ENCODE results near the gene NFKBIB. TPM values are rescaled to one million over a fixed set of nuclear protein-coding genes. Genes with fewer than 3 reads are reported as not detected.
A peak's percentile ranks its signal among the peaks of the same experiment; 100 is the strongest.

Gene NFKBIB
- polyA plus RNA-seq, 2 of the 4 experiments (the other 2 are of a cell fraction), result 35.0 to 61.7 TPM

DNA sequence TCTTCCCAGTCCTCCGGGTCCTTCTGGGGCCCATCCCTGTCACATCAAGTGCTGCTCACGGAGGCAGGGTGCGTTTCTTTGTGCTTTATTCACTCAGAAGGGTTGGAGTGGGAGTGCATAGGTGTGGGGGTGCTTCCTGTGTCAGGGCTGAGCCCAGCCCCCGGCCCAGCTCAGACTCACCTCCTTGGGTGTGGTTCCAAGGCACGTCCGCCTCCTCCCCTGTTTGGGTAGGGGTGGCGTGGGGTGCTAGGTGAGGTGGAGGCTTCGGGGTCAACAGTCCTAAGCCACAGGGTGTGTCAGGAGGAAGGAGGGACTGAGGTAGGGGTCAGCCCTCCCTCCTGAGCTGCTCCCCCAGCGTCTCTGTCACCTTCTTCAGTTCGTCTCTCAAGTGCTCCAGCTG is 9.1 kb downstream of the NFKBIB start:
- no peak for DNase-seq (ENCODE audit: low read depth in 1 of 2, low spot score in 1 of 2)
- Histone ChIP-seq H3K4me1 (peaks cover 10% of the 10 kb centered on the region), H3K27ac (no peak overlapping the region), H3K4me3 (no peak overlapping the region), H3K4me2 (no peak overlapping the region), H3K9me3 (peaks cover 10% of the 10 kb centered on the region)
- FAIRE-seq, result no peak
- CTCF ChIA-PET, result interaction anchor here (0.6 to 6.3 kb wide), 6 partner anchors 9 to 434 kb away, joined by 3 to 59 read pairs (median 8); partner anchors contain the start of genes MRPS12, NFKBIB and SARS2
- no peak for TF ChIP-seq ZC3H11A (IDR thresholded peaks at IDR 0.05)
- peak; percentile 80 for TF ChIP-seq POLR2AphosphoS2 (conservative IDR thresholded peaks at IDR 0.05; ENCODE audit: low read length)
- ATAC-seq, result no peak
- 94% methylated on average over 10 of the region's 10 CpGs for WGBS (ENCODE audit: missing lambda C conversion rate)
- POLR2A ChIA-PET, result interaction anchor here (0.8 kb wide), 1 partner anchor 22 kb away, joined by 3 read pairs; the partner anchor contains the start of genes MRPS12 and SARS2

DNA sequence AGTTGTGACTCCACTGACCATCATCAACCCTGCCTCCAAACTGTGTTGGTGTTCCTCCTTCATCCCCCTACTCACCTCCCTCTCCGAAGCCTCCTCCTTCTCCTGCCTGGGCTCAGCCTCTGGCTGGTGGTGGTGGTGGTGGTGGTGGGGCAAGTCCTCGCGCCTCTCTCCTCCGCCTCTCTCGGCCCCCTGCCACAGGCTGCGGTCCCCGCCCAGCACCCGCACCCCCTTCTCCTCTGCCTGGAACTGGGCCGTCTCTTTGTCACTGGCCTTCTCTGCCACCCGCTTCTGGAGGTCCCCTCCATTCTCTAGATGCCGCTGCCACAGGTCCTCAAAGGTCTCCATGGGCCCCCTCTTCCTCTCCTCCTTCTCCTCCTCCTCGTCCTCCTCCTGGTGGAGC is 10.7 kb downstream of the NFKBIB start:
- DNase-seq (ENCODE audit: low read depth in 1 of 2, low spot score in 1 of 2), result no peak
- no peak for FAIRE-seq
- H3K4me1 ChIP-seq, result no peaks in the 10 kb centered on the region
- ChIA-PET POLR2A (no interaction called here), CTCF (interaction anchor here (5.7 to 6.3 kb wide), 2 partner anchors 20 kb away, joined by 56 to 59 read pairs; partner anchors contain the start of genes MRPS12 and SARS2)
- peak in 1 of 2 experiments; percentile 1; a peak in 2 of 6 replicates for ATAC-seq
- peaks cover 10% of the 10 kb centered on the region for H3K9me3 ChIP-seq
- TF ChIP-seq NR3C1 (IDR thresholded peaks at IDR 0.05), result no peak
- TF ChIP-seq CEBPB (IDR thresholded peaks at IDR 0.05), result no peak
- TF ChIP-seq TFCP2L1 (CRISPR knock-in tag; IDR thresholded peaks at IDR 0.05), result no peak
- no peak for TF ChIP-seq KDM5A (IDR thresholded peaks at IDR 0.05)
- TF ChIP-seq, protein P1, sequence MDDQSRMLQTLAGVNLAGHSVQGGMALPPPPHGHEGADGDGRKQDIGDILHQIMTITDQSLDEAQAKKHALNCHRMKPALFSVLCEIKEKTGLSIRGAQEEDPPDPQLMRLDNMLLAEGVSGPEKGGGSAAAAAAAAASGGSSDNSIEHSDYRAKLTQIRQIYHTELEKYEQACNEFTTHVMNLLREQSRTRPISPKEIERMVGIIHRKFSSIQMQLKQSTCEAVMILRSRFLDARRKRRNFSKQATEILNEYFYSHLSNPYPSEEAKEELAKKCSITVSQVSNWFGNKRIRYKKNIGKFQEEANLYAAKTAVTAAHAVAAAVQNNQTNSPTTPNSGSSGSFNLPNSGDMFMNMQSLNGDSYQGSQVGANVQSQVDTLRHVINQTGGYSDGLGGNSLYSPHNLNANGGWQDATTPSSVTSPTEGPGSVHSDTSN (IDR thresholded peaks at IDR 0.05), result no peak
- no peak for TF ChIP-seq POLR2AphosphoS2 (conservative IDR thresholded peaks at IDR 0.05; ENCODE audit: low read length)
- TF ChIP-seq, protein P2, sequence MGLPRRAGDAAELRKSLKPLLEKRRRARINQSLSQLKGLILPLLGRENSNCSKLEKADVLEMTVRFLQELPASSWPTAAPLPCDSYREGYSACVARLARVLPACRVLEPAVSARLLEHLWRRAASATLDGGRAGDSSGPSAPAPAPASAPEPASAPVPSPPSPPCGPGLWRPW (IDR thresholded peaks at IDR 0.05), result no peak
- TF ChIP-seq, protein P3, sequence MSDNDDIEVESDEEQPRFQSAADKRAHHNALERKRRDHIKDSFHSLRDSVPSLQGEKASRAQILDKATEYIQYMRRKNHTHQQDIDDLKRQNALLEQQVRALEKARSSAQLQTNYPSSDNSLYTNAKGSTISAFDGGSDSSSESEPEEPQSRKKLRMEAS (IDR thresholded peaks at IDR 0.05), result no peak
- no peak for TF ChIP-seq CHD4 (IDR thresholded peaks at IDR 0.05; ENCODE audit: borderline replicate concordance)
- no peak for TF ChIP-seq RCOR1 (IDR thresholded peaks at IDR 0.05; ENCODE audit: low read depth, low read length)
- TF ChIP-seq MYC (IDR thresholded peaks at IDR 0.05; ENCODE audit: borderline replicate concordance, low read length), result no peak
- TF ChIP-seq CBX8 (IDR thresholded peaks at IDR 0.05), result no peak
- TF ChIP-seq ZFP36 (IDR thresholded peaks at IDR 0.05; ENCODE audit: borderline replicate concordance, partially characterized antibody), result no peak
- no peak for TF ChIP-seq NPAS2 (CRISPR knock-in tag; IDR thresholded peaks at IDR 0.05; ENCODE audit: borderline replicate concordance)
- no peak overlapping the region for H3K4me3 ChIP-seq
- no peak overlapping the region for H3K4me2 ChIP-seq
- 96% methylated on average over 12 of the region's 12 CpGs for WGBS (ENCODE audit: missing lambda C conversion rate)
- H3K27ac ChIP-seq, result no peak overlapping the region

DNA sequence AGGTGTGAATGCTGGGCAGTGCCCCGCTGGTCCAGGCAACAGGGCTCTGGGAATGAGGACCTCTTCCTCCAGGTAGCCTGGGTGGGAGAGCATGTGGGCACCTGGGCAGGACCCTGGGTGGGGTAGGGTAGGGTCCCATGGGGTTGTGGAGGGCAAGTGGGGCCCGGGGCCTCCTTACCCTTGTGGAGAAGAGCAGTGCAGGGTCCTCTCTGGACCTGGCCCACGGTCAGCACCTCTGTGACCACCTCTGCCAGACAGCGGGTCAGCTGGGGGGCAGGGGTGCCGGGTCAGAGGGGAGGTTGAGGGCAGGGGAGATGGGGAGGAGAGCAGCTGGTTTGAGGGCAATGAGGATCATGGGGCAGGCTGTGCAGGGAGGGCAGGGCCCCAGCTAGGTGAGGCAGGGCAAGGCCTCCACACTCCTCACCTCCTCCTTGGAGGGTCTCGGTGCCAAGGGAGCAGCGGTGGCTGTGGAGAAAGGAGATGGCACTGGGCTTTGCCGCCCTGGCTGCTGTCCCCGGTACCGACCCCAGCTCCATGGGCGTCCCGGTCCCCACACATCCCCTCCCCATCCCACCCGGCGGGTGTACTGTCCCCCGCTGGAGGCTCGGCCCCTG is 11.7 kb downstream of the NFKBIB start:
- peak; percentile 11 to 17; a peak in 5 of 6 replicates for ATAC-seq
- WGBS (ENCODE audit: missing lambda C conversion rate), result 85% methylated on average over 12 of the region's 16 CpGs
- peaks cover 10% of the 10 kb centered on the region for H3K9me3 ChIP-seq
- no peak overlapping the region for H3K4me2 ChIP-seq
- POLR2A ChIA-PET, result interaction anchor here (0.8 to 2.0 kb wide), 2 partner anchors 12 to 19 kb away, joined by 3 to 9 read pairs; partner anchors contain the start of genes MRPS12, NFKBIB, SARS2 and SIRT2
- H3K27ac ChIP-seq, result no peak overlapping the region
- TF ChIP-seq ZSCAN20 (CRISPR knock-in tag; IDR thresholded peaks at IDR 0.05) (no peak), CEBPB (IDR thresholded peaks at IDR 0.05) (no peak), KDM1A (IDR thresholded peaks at IDR 0.05; ENCODE audit: low read depth) (no peak), HEYL (CRISPR knock-in tag; IDR thresholded peaks at IDR 0.05) (no peak), RARB (CRISPR knock-in tag; IDR thresholded peaks at IDR 0.05) (no peak), JUN (IDR thresholded peaks at IDR 0.05) (no peak), FOXS1 (CRISPR knock-in tag; IDR thresholded peaks at IDR 0.05) (no peak), MYC (IDR thresholded peaks at IDR 0.05; ENCODE audit: borderline replicate concordance, low read length) (no peak), EHF (CRISPR knock-in tag; IDR thresholded peaks at IDR 0.05) (no peak), TP53 (CRISPR knock-in tag; IDR thresholded peaks at IDR 0.05) (no peak)
- TF ChIP-seq, protein P2 (IDR thresholded peaks at IDR 0.05), result no peak
- TF ChIP-seq, protein P4, sequence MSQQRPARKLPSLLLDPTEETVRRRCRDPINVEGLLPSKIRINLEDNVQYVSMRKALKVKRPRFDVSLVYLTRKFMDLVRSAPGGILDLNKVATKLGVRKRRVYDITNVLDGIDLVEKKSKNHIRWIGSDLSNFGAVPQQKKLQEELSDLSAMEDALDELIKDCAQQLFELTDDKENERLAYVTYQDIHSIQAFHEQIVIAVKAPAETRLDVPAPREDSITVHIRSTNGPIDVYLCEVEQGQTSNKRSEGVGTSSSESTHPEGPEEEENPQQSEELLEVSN (IDR thresholded peaks at IDR 0.05; ENCODE audit: borderline replicate concordance, low read depth), result no peak
- TF ChIP-seq, protein P5, sequence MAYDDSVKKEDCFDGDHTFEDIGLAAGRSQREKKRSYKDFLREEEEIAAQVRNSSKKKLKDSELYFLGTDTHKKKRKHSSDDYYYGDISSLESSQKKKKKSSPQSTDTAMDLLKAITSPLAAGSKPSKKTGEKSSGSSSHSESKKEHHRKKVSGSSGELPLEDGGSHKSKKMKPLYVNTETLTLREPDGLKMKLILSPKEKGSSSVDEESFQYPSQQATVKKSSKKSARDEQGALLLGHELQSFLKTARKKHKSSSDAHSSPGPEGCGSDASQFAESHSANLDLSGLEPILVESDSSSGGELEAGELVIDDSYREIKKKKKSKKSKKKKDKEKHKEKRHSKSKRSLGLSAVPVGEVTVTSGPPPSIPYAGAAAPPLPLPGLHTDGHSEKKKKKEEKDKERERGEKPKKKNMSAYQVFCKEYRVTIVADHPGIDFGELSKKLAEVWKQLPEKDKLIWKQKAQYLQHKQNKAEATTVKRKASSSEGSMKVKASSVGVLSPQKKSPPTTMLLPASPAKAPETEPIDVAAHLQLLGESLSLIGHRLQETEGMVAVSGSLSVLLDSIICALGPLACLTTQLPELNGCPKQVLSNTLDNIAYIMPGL (CRISPR knock-in tag; IDR thresholded peaks at IDR 0.05; ENCODE audit: borderline replicate concordance), result no peak
- DNase-seq (ENCODE audit: low read depth in 1 of 2, low spot score in 1 of 2), result no peak
- H3K4me1 ChIP-seq, result no peaks in the 10 kb centered on the region
- no peak overlapping the region for H3K4me3 ChIP-seq
- FAIRE-seq, result no peak
- CTCF ChIA-PET, result interaction anchor here (0.7 to 5.7 kb wide), 6 partner anchors 10 to 509 kb away, joined by 3 to 56 read pairs (median 3); partner anchors contain the start of genes FAM98C, MRPS12 and SARS2

Measured in A549 (cell line).